Activated CD4-positive, alpha-beta T cell treated with anti-CD3 and anti-CD28 coated beads, Interleukin-2, amount 10 ng/mL, durations not matched to agents 7 days and 5 days (primary cell): ENCODE results near the gene CELA3A. TPM values are rescaled to one million over a fixed set of nuclear protein-coding genes. Genes with fewer than 3 reads are reported as not detected.
"Not testable (repeated sequence)": the region's sequence is repeated elsewhere in the genome, so short reads cannot be mapped to it uniquely, and the experiment has no call there.

Source experiments
- CTCF ChIA-PET: fragments of 350-600 bp; sonication (Branson Sonifier 250); formaldehyde crosslinking; loops from one replicate; lab custom pipeline; 2021; ENCODE audit warnings: antibody characterized with exemption; lab: Charles Lee
- POLR2A ChIA-PET: fragments of 350-600 bp; sonication (Branson Sonifier 250); formaldehyde crosslinking; loops from one replicate; lab custom pipeline; 2021; ENCODE audit warnings: antibody characterized with exemption; lab: Charles Lee
- DNase-seq: peaks from one replicate; pipeline ENCODE4 v3.0.0-alpha.2; 2020
- H3K27ac Mint-ChIP-seq: one replicate; pipeline ENCODE4 v1.8.0; 2021; ENCODE audit warnings: mild to moderate bottlenecking, moderate library complexity, mixed read lengths
- H3K27me3 Mint-ChIP-seq: one replicate; pipeline ENCODE4 v1.8.0; 2021; ENCODE audit warnings: mixed read lengths
- H3K36me3 Mint-ChIP-seq: one replicate; pipeline ENCODE4 v1.8.0; 2021; ENCODE audit warnings: low read depth, mixed read lengths
- H3K4me1 Mint-ChIP-seq: one replicate; pipeline ENCODE4 v1.8.0; 2021; ENCODE audit warnings: mixed read lengths
- H3K4me3 Mint-ChIP-seq: one replicate; pipeline ENCODE4 v1.8.0; 2021; ENCODE audit warnings: mild to moderate bottlenecking, moderate library complexity, mixed read lengths
- H3K9me3 Mint-ChIP-seq: one replicate; pipeline ENCODE4 v1.8.0; 2021; ENCODE audit warnings: mixed read lengths
- total RNA-seq, 2 experiments: library from RNA; stranded (reverse); gene quantifications; one replicate each; pipeline ENCODE4 v1.2.3, GENCODE V29; 2021

CELA3A gene
- total RNA-seq, 2 experiments from 2014 or later: not detected

GRCh38 chr1:21989672-21990393, 11.6 kb upstream of the CELA3A start:
- H3K4me1 Mint-ChIP-seq, CTCF ChIA-PET, H3K36me3 Mint-ChIP-seq, POLR2A ChIA-PET, DNase-seq, H3K4me3 Mint-ChIP-seq, H3K27ac Mint-ChIP-seq, H3K27me3 Mint-ChIP-seq, H3K9me3 Mint-ChIP-seq: not testable (repeated sequence)

- H3K27me3 Mint-ChIP-seq, H3K27ac Mint-ChIP-seq, POLR2A ChIA-PET, CTCF ChIA-PET, H3K9me3 Mint-ChIP-seq, H3K4me3 Mint-ChIP-seq, DNase-seq, H3K36me3 Mint-ChIP-seq, H3K4me1 Mint-ChIP-seq: not testable (repeated sequence)
Observed at GRCh38 chr1:21992186-21992585, 9.3 kb upstream of the CELA3A start.

- CTCF ChIA-PET: interaction anchor here (0.7 kb wide), 1 partner anchor 78 kb away, joined by 6 read pairs; no protein-coding TSS in a partner anchor
- H3K4me3 Mint-ChIP-seq, DNase-seq, H3K27ac Mint-ChIP-seq, H3K9me3 Mint-ChIP-seq, H3K36me3 Mint-ChIP-seq, POLR2A ChIA-PET, H3K4me1 Mint-ChIP-seq, H3K27me3 Mint-ChIP-seq: not testable (repeated sequence)
Observed at GRCh38 chr1:21994716-21995115, 6.7 kb upstream of the CELA3A start.

GRCh38 chr1:21996663-21996970, 4.8 kb upstream of the CELA3A start:
- POLR2A ChIA-PET, DNase-seq, H3K9me3 Mint-ChIP-seq, H3K36me3 Mint-ChIP-seq, H3K4me1 Mint-ChIP-seq, CTCF ChIA-PET, H3K27ac Mint-ChIP-seq, H3K27me3 Mint-ChIP-seq, H3K4me3 Mint-ChIP-seq: not testable (repeated sequence)

- CTCF ChIA-PET, H3K27ac Mint-ChIP-seq: not testable (repeated sequence)
Observed at GRCh38 chr1:21997891-21998623, 3.4 kb upstream of the CELA3A start.

GRCh38 chr1:21998624-21999294, 2.7 kb upstream of the CELA3A start:
- H3K36me3 Mint-ChIP-seq, H3K4me3 Mint-ChIP-seq, POLR2A ChIA-PET, DNase-seq, CTCF ChIA-PET, H3K27me3 Mint-ChIP-seq, H3K9me3 Mint-ChIP-seq, H3K4me1 Mint-ChIP-seq: not testable (repeated sequence)
- peak overlapping the region; percentile 41 for H3K27ac Mint-ChIP-seq

More at GRCh38 chr1:21997891-21998623, 3.4 kb upstream of the CELA3A start:
- POLR2A ChIA-PET, H3K9me3 Mint-ChIP-seq, H3K36me3 Mint-ChIP-seq, H3K27me3 Mint-ChIP-seq, H3K4me3 Mint-ChIP-seq, H3K4me1 Mint-ChIP-seq, DNase-seq: not testable (repeated sequence)

GRCh38 chr1:21999645-22000044, 1.8 kb upstream of the CELA3A start:
- H3K27ac Mint-ChIP-seq, CTCF ChIA-PET, H3K9me3 Mint-ChIP-seq, H3K27me3 Mint-ChIP-seq, H3K4me1 Mint-ChIP-seq, H3K4me3 Mint-ChIP-seq, H3K36me3 Mint-ChIP-seq, DNase-seq, POLR2A ChIA-PET: not testable (repeated sequence)

- DNase-seq, H3K36me3 Mint-ChIP-seq, H3K27me3 Mint-ChIP-seq, H3K4me1 Mint-ChIP-seq, H3K27ac Mint-ChIP-seq, H3K9me3 Mint-ChIP-seq, POLR2A ChIA-PET, H3K4me3 Mint-ChIP-seq: not testable (repeated sequence)
- CTCF ChIA-PET: interaction anchor here (1.0 kb wide), 1 partner anchor 25 kb away, joined by 3 read pairs; no protein-coding TSS in a partner anchor
Observed at GRCh38 chr1:22002461-22002860, 1.0 kb downstream of the CELA3A start.

- CTCF ChIA-PET: interaction anchor here (1.8 kb wide), 1 partner anchor 21 kb away, joined by 4 read pairs; no protein-coding TSS in a partner anchor
- POLR2A ChIA-PET, DNase-seq, H3K4me3 Mint-ChIP-seq, H3K27ac Mint-ChIP-seq, H3K4me1 Mint-ChIP-seq, H3K9me3 Mint-ChIP-seq, H3K36me3 Mint-ChIP-seq, H3K27me3 Mint-ChIP-seq: not testable (repeated sequence)
Observed at GRCh38 chr1:22002875-22003274, 1.4 kb downstream of the CELA3A start.

- H3K4me3 Mint-ChIP-seq, POLR2A ChIA-PET, H3K27ac Mint-ChIP-seq, H3K4me1 Mint-ChIP-seq, H3K36me3 Mint-ChIP-seq, DNase-seq, H3K9me3 Mint-ChIP-seq, H3K27me3 Mint-ChIP-seq: not testable (repeated sequence)
- CTCF ChIA-PET: interaction anchor here (0.7 to 1.8 kb wide), 2 partner anchors 20 to 1184 kb away, joined by 4 to 7 read pairs; no protein-coding TSS in a partner anchor
Observed at GRCh38 chr1:22003959-22004358, 2.5 kb downstream of the CELA3A start.

GRCh38 chr1:22005261-22006149, 4.0 kb downstream of the CELA3A start:
- H3K27me3 Mint-ChIP-seq, CTCF ChIA-PET: not testable (repeated sequence)

GRCh38 chr1:22006736-22007135, 5.3 kb downstream of the CELA3A start:
- POLR2A ChIA-PET, H3K4me1 Mint-ChIP-seq, CTCF ChIA-PET, H3K36me3 Mint-ChIP-seq, H3K27me3 Mint-ChIP-seq, H3K27ac Mint-ChIP-seq, DNase-seq, H3K4me3 Mint-ChIP-seq, H3K9me3 Mint-ChIP-seq: not testable (repeated sequence)

More at GRCh38 chr1:22005261-22006149, 4.0 kb downstream of the CELA3A start:
- H3K4me1 Mint-ChIP-seq, H3K4me3 Mint-ChIP-seq, POLR2A ChIA-PET, H3K27ac Mint-ChIP-seq, H3K9me3 Mint-ChIP-seq, H3K36me3 Mint-ChIP-seq: not testable (repeated sequence)
- peak; percentile 38 for DNase-seq
